CD4-positive, alpha-beta T cell treated with Interleukin-15 for 4 hours (primary cell): ENCODE results near the gene FARSA.
"Not testable (repeated sequence)": the region's sequence is repeated elsewhere in the genome, so short reads cannot be mapped to it uniquely, and the experiment has no call there.

Experiments
- DNase-seq: peaks from one replicate; pipeline ENCODE4 v3.0.0-alpha.2; 2020; ENCODE audit warnings: low spot score

FARSA gene

DNA sequence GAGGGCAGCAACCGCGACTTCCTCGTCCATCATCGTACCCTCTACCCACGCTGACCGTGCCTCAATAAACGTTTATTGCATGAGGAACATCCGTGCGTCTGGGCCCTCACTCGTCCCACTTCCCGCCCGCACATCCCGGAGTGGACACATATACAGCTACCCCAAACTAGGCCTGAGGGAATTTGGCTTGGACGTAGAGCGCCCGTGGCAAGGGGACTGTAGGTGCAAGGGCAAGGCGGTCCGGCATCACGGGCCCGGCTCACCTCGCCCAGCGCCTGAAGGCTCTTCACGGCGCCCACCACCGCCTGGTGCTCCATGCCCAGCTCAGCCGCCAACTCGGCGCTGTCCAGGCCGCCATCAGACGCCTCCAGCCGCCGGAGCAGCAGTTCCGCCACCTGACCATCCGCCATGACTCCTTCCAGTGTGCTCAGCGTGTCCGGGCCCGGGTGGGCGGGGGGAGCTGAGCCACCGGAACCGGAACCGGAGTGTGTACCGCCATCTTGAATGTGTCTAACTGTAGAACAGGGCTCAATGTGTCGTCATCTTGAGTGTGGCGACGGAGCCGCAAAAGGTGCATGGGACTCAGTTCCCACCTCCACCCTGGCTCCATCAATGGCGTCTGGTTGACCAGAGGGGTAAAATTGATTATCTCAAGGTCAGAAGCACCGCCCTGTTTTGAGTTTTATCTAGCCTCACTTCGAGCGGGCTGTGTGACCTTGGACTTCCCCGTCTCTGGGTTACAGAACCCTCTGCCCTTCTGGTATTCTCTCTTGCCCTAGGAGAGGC lies at the start of gene FARSA:
FARSA (minus strand) TSS at position 425 of the 786 bp plus-strand sequence; CDS start at position 410, 15 bp downstream.
- peak; percentile 89 for DNase-seq

DNA sequence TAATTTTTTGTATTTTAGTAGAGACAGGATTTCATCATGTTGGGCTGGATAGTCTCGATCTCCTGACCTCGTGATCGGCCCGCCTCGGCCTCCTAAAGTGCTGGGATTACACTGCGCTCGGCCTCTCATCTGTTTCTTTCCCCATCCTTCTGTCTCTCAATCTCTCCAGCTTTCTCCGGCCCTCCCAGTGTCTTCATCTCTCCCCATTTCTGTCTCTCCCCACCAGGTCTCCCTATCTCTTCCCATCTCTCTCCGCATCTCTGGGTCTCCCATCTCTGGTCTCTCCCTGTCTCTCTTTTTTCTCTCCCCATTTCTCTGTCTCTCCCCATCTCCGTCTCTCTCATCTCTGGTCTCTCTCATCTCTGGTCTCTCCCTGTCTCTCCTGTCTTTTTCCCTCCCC lies 49.6 kb upstream of the FARSA start:
- no peak for DNase-seq

DNA sequence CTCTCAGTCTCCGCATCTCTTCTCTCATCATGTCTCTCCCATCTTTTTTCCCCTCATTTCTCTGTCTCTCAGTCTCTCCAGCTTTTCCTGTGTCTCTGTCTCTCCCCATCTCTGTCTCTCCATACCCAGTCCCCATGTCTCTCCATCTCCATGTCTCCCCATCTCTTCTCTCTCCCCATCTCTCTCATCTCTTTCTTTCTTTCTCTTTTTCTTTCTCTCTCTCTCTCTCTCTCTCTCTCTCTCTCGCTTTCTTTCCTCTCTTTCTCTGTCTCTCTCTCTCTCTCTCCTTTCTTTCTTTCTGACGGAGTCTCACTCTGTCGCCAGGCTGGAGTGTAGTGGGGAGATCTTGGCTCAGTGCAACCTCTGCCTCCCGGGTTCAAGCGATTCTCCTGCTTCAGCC lies 49.1 kb upstream of the FARSA start:
- DNase-seq = no peak

DNA sequence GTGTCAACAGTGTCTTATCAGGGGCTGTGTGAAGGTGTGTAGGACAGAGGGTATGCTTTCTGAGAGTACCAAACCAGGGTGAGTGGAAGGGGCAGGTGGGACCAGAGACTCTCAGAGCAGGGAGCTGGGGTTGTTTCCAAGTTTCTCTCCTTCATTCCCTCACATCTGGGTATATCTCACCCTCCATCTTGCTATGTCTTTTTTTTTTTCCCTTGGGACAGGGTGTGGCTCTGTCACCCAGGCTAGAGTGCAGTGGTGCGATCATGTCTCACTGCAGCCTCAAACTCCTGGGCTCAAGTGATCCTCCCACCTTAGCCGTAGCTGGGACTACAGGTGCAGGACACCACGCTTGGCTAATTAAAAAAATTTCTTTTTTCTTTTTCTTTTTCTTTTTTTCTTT lies 46.5 kb upstream of the FARSA start:
- DNase-seq = no peak

- not testable (repeated sequence) for DNase-seq
These were observed 42.6 kb upstream of the FARSA start for GRCh38 chr19:12976109-12976508.

DNA sequence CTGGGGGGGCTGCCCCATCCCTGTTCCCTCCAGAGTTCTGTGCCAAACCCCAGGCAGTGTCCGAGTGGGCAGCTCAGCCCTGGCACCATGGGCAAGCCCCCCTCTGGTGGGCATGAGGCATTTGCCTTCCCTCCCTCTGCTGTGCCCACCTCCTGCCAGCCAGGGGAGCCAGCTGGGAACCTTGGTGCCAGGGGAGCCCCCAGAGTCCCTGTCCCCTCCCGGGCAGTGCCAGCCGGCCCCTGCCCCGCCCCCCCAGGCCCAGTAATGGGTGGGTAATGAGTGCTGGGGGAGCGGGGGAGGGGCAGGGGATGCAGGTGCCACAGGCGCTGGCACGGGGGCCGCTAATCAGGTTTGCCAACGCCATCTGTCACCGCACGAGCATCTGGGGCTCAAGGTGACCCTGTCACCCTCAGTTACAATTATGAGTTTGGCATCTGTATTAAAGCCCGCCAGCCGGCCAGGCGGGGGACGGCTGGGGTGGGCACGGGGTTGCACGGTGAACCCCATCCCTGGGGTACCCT lies 41.8 kb upstream of the FARSA start:
- DNase-seq = no peak

GRCh38 chr19:12974301-12975220 lies 41.0 kb upstream of the FARSA start:
- no peak for DNase-seq

DNA sequence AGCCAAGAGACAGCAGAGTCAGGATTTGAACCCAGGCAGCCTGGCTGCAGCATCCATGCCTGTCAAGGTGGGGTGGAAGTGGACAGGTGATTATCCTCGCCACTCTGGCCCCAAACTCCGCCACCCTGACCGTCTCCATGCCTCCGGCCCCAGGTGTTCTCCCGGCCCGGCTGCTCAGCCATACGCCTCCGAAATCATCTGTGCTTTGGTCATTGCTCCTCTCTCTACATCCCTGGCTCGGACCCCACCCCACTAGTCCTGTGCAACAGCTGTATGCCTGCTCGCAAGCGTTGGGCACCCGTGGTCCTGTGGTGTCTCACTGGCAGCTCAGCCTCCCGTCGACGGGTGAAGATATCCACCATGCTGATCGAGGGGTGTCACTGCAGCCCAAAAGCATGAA lies 39.7 kb upstream of the FARSA start:
- no peak for DNase-seq

DNA sequence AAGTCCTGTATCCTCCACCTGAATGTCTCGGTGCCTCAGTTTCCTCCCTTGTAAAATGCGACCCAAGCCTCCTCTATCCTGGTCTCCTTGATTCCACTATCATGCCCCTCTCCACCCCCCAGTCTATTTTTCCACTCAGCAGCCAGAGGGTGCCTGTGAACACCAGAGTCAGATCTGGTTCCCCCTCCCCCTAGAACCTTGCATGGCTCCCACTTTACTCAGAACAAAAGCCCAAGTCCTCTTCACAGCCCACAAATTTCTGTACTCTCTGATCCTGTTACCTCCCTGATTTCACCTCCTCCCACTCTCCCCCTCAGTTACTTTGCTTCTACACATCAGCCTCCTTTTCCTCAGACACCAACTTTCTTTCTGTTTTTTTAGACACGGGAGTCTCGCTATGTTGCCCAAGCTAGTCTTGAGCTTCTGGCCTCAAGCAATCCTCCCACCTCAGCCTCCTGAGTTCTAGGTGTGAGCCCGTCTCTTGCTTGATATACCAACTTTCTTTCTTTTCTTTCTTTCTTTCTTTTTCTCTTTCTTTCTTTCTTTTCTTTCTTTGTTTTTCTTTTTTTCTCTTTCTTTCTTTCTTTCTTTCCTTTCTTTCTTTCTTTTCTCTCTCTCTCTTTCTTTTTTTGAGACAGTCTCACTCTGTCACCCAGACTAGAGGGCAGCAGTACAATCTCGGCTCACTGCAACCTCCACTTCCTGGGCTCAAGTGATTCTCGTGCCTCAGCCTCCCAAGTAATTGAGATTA lies 36.7 kb upstream of the FARSA start:
- no peak for DNase-seq

- no peak for DNase-seq
These were observed 35.9 kb upstream of the FARSA start, which contains the start of gene DAND5 for GRCh38 chr19:12969292-12969988. TSS of gene DAND5 (plus strand) at chr19:12969576. CDS start at chr19:12969661, 85 bp downstream.

- no peak for DNase-seq
These were observed 34.4 kb upstream of the FARSA start for GRCh38 chr19:12967907-12968306.

DNA sequence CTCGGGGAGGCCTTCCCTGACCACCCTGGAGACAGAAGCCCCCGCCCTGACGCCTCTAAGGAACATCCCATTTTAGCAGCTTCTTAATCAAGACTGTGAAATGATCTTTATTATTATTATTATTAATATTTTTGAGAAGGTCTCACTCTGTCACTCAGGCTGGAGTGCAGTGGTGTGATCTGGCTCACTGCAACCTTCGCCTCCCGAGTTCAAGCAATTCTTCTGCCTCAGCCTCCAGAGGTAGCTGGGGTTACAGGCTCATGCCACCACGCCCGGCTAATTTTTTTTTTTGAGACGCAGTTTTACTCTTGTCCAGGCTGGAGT lies 32.3 kb upstream of the FARSA start:
- DNase-seq = no peak

- DNase-seq = peak; percentile 83
These were observed 31.7 kb upstream of the FARSA start for GRCh38 chr19:12965017-12965811.

DNA sequence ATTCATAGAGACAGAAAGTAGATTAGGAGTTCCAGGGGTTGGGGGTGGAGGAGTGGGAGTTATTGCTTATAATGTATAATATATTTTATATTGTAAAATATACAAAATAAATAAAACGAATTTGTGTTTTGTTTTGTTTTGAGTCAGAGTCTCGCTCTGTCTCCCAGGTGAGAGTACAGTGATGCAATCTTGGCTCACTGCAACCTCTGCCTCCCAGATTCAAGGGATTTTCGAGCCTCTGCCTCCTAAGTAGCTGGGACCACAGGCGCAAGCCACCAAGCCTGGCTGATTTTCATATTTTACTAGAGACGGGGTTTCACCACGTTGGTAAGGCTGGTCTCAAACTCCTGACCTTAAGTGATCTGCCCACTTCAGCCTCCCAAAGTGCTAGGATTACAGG lies 26.0 kb upstream of the FARSA start:
- DNase-seq = no peak

DNA sequence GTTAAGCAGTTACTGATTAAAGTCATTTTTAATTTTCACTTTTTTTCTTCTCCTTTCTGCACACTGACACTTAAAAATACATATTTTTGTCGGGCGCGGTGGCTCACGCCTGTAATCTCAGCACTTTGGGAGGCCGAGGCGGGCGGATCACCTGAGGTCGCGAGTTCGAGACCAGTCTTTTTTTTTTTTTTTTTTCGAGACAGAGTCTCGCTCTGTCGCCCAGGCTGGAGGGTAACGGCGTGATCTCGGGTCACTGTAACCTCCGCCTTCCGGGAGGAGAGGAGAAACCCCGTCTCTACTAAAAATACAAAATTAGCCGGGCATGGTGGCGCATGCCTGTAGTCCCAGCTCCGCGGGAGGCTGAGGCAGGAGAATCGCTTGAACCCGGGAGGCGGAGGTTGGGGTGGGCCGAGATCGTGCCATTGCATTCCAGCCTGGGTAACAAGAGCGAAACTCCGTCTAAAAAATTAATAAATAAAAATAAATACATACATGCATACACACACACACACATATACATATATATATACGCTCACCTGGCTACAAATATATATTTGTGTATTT lies 24.0 kb upstream of the FARSA start:
- DNase-seq = not testable (repeated sequence)

GRCh38 chr19:12956446-12957388 lies 23.2 kb upstream of the FARSA start, which contains the start of gene GADD45GIP1:
TSS of gene GADD45GIP1 (minus strand) at chr19:12957223. CDS start at chr19:12957212, 11 bp downstream.
- peak; percentile 81 for DNase-seq

DNA sequence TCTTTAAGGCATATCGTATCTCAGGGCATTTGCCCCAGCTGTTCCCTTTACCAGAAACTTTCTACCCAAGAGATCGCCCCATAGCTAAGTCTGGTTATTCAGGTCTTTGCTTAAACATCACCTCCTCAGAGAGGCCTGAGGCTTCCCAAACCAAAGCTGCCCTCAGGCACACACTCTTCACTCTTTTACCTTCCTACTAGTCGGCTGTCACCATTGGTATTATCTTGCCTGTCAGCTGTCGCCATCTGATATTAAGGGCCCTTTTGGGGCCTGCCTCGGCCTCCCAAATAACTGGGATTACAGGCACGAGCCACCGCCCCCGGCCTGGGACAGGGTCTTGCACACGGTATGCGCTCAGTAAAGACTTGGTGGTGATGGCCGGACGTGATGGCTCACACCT lies 22.5 kb upstream of the FARSA start:
- no peak for DNase-seq

DNA sequence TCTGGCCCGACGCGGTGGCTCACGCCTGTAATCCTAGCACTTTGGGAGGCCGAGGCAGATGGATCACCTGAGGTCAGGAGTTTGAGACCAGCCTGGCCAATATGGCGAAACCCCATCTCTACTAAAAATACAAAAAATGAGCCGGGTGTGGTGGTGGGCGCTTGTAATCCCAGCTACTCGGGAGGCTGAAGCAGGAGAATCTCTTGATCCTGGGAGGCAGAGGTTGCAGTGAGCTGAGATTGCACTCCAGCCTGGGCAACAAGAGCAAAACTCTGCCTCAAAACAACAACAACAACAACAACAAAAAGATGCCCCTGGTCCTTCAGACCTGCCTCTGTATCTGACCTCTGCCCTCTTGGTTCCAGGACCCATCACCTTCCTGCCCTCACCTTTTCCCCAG lies 22.1 kb upstream of the FARSA start:
- not testable (repeated sequence) for DNase-seq

DNA sequence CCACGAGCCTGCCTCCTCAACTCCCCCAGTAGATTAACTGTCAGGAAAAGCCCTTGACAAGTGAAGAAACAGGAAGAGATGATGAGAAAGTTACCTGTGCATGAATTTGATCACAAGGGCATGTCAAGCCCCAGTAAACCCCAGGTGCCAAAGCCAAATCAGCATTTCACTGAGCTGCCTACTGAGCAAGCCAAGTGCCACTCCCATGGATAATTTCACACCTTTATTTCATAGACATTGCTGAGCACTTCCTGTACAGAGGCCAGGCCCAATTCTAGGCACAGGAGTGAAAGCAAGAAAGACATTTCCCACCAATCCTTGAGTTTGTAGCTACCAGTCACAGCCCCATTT lies 21.1 kb upstream of the FARSA start:
- DNase-seq = no peak
